Astrocyte of the spinal cord (primary cell): ENCODE results near the gene ZNF423.

Experiments
- DNase-seq: peaks from one replicate; pipeline ENCODE4 v3.0.0; 2011; ENCODE audit warnings: low read depth, low spot score
- H3K4me3 ChIP-seq: 2 replicates; pipeline ENCODE4 v1.5.1; 2011; ENCODE audit warnings: low read depth, mild to moderate bottlenecking, low read length, moderate library complexity
- CTCF ChIP-seq: IDR thresholded peaks from 2 replicates; pipeline ENCODE4 v1.5.1; 2012; ENCODE audit warnings: low read depth, mild to moderate bottlenecking, low read length, inconsistent platforms
- in situ Hi-C: cut with HindIII; loops from 2 replicates; pipeline ENCODE4 v1.10.0; 2017; ENCODE audit warnings: low sequenced_read_pairs

ZNF423 gene

GRCh38 chr16:49782405-49782804 lies 73.5 kb downstream of the ZNF423 start:
- in situ Hi-C loops: no loop called here
- no peak for TF ChIP-seq CTCF
- DNase-seq: no peak
- no peak overlapping the region for H3K4me3 ChIP-seq

GRCh38 chr16:49781401-49781800 lies 74.5 kb downstream of the ZNF423 start:
- in situ Hi-C loops: no loop called here
- TF ChIP-seq CTCF: no peak
- no peak overlapping the region for H3K4me3 ChIP-seq
- no peak for DNase-seq

GRCh38 chr16:49780433-49780832 lies 75.5 kb downstream of the ZNF423 start:
- in situ Hi-C loops: no loop called here
- TF ChIP-seq CTCF: no peak
- no peak for DNase-seq

GRCh38 chr16:49779979-49780378 lies 75.9 kb downstream of the ZNF423 start:
- H3K4me3 ChIP-seq: no peak overlapping the region
- DNase-seq: no peak
- TF ChIP-seq CTCF: no peak
- in situ Hi-C loops: no loop called here

More at GRCh38 chr16:49780433-49780832, 75.5 kb downstream of the ZNF423 start:
- H3K4me3 ChIP-seq: no peak overlapping the region

GRCh38 chr16:49778202-49778930 lies 77.5 kb downstream of the ZNF423 start:
- in situ Hi-C loops: no loop called here
- TF ChIP-seq CTCF: no peak
- H3K4me3 ChIP-seq: no peak overlapping the region
- DNase-seq: no peak

GRCh38 chr16:49776734-49777133 lies 79.2 kb downstream of the ZNF423 start:
- no peak for DNase-seq
- no peak for TF ChIP-seq CTCF
- in situ Hi-C loops: no loop called here

More at GRCh38 chr16:49776734-49777133, 79.2 kb downstream of the ZNF423 start:
- H3K4me3 ChIP-seq: no peak overlapping the region
